Colon (tissue), 2 donors: ENCODE measurements around the gene SP9.

ENCODE experiments used
- FAIRE-seq: peaks from 2 replicates; lab custom pipeline; 2012; peaks lifted over from hg19 to GRCh38; lab: Jason Lieb, UNC
- donor health status: control.
- donor health status: control.

Gene SP9

DNA sequence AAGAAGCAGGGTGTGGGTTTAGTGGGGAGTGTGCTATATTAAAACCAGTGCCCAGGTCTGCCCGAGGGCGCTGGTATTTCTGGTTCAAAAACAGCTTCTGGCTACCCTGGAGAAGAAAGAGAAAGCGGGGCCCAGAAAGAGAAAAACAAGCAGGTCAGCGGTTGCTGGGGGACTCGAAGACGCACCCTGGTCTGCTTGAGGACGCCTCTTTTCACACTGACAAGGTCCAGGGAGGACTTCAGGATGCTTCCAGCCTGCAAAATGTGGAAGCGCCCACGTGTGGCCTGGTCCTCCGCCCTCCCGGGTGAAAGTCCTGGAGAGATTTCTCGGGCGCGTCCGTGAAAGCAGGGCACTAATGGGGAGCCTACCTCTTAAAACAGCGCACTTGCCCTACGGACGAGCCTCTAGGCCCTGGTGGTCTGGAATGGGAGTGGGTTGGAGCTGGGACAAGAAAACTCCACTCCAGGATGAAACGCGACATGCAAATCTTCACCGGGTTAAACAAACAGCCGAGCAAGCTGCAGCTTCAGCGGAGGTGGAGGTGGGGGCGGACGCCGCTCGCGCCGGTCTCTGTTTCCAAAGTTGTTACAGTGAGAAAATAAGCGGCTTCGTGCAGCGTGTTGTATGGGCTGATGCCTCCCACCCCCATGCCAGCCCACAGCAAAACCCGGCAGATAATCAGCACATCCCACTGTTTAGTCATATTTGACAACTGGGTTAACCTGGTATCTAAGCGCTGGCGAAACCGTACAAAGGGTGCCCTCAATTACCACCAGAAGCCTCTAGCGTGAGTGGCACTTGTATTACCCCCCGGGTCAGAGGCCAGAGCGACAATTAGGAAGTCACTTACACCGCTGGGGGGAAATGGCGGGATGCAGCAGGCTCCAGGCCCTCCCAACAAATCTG, 1.1 kb upstream of the SP9 start:
- no peak for FAIRE-seq

DNA sequence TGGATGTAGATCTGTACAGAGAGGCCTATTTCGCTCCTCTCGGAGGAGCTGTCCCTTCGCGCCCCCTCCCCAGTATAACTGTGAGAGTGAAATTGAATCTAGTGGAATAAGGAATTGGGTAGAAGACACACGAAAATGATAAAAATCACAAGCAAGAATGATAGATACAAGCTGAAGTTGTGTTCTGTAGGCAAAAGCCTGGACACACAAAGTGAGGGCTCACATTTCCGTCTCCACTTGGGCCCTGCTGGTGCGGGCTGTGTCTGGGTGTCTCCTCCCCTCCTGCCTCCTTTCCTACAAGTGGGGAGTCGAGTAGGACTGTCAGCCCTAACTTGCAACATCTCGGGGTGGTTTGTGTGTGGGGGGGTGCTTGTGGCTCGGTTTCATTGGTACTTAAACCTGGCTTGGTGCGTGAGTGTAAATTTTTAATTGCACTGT, 457 bp upstream of the SP9 start:
- FAIRE-seq: no peak

DNA sequence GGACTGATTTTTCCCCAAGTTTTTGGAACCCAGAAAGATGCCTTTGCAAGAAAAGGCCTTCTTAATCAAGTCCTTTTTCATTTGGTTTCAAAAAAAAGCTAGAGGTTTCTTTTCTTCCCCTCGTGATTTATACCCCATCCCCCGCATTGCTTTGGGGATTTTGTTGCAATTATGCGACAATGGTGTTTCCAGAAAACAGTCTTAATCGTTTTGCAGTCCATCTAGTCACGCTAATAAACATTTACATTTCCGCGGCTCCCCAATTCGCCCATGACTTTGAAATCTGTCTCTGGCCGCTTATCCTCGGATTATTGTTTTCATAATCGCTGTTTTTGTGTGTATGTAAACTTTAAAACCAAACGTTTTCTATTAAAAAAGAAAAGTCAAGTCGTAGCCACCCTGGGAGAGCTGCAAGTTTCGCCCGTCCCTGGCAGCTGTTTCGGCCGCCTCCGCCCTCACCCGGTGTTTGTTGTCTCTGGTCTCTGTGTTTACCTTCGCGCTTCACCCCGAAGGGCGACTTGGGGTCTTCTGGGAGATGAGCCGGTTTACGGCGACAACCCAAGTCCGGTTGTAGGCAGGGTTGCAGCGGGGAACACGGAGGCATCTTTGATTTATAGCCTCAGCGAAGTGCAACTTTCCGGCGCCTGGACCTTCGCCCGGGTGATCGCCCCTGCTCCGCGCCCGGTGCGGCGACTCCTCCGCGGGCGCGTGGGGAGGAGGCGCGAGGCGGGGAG, 667 bp downstream of the SP9 start:
- no peak for FAIRE-seq

DNA sequence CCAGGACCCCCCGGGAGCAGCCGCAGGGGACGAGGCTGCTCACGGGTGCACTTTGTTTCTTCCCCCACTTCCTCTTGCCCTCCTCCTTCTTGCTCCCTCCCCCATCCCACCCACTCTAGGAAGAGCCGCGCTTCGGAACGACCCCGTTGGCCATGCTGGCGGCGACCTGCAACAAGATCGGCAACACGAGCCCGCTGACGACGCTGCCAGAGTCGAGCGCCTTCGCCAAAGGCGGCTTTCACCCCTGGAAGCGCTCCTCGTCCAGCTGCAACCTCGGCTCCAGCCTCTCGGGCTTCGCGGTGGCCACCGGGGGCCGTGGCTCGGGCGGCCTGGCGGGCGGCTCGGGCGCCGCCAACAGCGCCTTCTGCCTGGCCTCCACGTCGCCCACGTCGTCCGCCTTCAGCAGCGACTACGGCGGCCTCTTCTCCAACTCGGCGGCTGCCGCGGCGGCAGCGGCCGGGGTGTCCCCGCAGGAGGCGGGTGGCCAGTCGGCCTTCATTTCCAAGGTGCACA, 1.3 kb downstream of the SP9 start:
- no peak for FAIRE-seq

DNA sequence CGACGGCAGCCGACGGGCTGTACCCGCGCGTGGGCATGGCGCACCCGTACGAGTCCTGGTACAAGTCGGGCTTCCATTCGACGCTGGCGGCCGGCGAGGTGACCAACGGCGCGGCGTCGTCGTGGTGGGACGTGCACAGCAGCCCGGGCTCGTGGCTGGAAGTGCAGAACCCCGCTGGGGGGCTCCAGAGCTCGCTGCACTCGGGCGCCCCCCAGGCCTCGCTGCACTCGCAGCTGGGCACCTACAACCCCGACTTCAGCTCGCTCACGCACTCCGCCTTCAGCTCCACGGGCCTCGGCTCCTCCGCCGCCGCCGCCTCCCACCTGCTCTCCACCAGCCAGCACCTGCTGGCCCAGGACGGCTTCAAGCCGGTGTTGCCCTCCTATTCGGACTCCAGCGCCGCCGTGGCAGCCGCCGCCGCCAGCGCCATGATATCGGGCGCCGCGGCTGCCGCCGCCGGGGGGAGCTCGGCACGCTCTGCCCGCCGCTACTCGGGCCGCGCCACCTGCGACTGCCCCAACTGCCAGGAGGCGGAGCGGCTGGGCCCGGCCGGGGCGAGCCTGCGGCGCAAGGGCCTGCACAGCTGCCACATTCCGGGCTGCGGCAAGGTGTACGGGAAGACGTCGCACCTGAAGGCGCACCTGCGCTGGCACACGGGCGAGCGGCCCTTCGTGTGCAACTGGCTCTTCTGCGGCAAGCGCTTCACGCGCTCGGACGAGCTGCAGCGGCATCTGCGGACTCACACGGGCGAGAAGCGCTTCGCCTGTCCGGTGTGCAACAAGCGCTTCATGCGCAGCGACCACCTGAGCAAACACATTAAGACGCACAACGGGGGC, 2.0 kb downstream of the SP9 start:
- FAIRE-seq: no peak

DNA sequence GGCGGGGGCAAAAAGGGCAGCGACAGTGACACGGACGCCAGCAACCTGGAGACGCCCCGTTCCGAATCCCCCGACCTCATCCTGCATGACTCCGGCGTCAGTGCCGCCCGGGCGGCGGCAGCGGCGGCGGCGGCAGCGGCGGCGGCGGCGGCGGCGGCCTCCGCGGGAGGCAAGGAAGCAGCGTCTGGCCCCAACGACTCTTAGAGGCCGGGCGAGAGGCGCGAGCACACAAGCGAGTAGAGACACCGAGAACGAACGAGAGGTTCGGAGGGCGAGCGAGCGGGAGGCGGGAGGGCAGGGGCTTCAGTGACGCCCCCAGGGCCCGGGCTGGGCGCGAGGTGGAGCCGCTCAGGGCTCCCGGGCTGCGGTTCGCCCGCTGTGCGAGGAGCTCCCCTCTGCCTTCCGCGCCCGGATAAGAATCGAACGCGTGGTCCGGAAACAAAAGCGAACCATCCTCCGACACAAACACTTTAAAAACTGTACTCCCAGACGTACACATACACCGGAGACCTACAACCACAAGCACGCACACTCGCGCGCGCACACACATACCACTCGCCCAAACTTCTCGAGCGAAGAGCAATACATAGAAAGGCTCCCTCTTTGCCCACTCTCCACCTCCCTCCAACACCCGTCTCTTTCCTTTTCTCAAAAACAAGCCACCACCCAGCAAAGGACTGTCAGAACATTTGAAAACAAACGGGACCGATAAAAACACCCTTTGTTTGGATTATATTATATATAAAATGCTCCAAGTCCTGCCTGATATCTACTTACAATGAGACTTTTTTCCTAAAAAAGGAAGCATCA, 2.8 kb downstream of the SP9 start:
- no peak for FAIRE-seq

DNA sequence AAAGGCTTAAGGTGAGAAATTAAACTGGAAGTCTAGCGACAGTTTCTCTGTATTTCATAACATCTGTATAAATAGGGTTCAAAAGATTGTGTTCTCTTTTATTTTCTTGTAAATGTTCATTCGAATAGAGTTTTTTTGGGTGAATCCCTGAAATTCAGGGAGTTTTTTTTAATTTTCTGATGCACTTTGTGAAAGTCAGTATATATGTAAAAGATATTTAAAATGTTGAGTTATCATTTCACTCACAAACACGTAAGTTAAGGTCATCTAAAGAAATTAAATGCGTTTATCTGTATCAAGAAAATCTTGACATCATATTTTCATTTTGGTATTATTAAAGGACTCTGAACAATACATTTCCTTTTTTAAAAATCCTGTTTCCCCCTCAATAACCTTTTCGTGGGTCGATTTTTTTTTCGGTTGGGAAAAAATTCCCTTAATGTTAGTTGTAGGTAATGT, 3.4 kb downstream of the SP9 start:
- no peak for FAIRE-seq

DNA sequence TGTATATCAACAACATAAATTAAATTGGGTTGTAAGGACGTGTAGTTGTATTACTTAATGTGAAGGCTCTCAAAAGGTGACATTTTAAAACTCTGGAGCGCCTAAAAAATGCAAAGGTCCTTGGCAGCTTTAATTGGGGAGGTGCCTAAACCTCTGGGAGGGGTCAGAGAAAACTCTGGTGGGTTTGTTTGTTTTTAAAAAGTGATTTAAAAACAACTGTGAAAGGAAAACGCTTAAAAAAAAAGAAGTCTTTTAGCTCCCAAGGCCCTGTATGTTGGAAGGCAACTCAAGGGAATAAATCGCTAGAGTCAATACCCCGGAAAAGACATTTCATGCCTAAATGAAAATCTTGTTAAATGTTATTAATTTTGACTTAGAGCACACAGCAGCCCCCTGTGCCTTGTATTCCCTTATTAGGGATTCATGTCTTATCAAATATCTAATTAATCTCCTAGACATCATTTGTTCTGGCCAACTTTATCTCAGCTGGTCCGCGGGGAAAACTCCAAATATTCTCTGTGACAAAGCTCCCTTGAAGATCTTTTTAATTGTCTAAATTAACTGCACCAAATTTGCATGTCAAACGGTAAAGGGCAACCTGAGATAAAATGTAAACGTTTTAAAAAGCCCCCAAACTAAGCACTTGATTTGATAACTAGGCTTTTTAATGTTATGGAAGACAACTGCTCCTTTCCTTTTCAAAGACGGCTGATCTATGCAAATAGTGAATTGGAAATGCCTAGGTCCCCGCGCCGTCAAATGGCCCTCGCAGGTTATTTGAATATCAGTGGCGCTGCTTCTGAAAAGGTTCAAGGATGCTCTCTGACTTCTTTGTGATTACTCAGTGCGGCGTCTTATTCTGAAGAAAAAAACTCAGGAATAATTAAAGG, 4.2 kb downstream of the SP9 start:
- FAIRE-seq: no peak

DNA sequence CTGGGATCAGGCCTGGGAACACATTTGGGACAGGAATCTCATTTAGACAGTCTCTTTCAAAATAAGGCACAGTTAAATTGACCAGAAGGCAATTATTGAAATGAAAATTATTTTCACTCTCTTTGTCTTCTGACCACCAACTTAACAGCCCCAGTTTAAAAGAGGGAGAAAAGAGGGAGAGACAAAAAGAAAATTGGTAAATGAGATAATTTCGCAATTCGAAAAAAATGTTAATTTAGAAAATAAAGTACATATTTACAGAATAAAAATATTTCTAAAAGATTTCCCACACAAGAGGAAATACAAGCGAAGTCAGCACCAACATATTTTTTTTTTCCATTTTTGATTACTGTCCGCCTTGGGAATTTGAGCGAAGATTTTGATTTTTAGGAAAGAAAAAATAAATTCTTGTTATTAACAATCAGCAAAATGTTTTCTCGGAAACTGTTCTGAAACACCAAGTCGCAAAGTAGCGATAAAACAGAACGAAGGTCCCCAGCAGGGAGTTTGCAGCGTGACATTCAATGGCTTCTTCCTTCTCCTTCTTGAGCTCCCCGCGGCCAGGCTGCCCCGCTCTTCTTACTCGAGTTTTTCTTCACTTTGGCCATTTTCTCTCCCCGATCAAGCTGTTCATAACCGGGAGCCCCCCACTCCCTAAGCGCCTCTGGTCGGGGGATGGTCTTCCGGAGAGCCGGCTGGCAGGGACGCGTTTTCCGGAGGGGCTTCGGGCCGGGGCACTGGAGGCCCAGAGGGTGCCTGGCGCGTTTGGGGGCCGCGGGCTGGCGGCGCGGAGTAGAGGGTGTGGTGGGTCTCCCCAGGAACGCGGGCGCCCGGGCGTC, 5.0 kb downstream of the SP9 start:
- FAIRE-seq: no peak

DNA sequence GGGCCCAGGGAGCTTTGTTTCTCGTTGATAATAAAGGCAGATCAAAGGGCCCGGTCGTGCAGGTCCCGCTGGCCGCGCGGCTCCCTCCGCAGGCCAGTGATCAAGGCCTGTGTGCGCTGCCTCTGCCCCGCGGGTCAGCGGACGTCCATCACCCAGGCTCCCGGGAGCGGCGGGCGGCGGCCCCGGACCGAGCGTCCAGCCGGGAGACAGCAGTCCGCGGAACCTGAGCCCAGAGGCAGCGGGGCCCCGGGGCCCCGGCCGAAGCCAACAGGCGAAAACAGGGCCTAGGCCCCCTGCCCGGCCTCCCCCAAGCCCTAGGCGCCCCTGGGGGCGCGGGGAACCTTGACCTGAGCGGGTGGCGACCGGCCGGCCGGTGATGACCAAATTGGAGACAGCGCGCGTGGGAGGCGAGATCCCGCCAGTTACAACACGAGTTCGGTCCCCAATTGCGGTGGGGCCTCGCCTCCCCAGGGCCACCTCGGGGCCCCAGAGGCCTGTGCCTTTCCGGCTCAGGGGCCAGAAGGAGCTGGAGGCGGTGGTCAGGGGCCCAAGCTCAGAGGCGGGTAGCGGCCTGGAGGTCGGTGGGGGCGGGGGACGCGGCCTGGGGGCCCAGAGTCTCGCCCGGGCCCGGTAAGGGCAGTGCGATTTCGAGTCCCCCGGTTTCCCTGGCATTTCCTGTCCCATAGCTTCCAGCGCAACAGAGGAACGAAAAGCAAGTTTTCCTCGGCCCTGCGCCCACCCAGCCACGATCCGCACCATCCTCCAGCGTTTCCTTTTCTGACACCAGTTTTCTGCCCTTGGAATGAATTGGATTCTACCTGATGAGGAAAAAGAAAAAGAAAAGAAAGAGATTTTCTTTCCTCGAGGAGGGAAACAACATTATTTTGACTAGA, 5.9 kb downstream of the SP9 start:
- no peak for FAIRE-seq

DNA sequence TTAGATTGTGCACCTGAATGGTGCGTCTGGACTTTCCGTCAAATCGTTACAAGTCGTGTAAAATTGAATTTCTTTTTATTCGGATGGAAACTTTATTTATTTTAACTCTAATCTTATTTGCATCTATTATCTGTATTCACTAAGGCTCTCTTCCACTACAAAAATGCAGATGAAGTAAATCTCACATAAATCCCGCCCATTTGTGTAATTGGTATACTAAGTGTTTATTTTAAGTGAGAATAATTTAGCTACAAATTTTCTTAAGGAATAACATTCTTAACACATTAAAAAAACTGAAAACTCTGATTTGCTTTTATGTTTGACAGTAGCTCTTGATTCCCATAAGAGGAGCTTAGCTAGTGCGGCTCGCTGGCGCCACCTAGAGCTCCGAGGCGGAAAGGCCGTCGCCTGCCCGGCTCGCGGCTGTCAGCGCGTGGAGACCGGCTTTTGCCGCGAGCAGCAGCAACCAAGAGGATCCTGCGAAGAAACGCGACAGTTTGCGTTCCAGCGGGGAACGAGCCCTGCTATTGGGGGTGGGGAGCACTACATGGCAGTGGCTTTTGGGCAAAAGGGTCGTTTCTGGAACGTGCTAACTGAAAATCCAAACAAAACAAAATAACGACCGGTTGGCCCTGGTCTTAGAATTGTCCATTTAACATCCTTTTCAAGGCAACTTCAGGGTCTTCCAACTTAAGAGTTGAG, 6.7 kb downstream of the SP9 start:
- FAIRE-seq: no peak

DNA sequence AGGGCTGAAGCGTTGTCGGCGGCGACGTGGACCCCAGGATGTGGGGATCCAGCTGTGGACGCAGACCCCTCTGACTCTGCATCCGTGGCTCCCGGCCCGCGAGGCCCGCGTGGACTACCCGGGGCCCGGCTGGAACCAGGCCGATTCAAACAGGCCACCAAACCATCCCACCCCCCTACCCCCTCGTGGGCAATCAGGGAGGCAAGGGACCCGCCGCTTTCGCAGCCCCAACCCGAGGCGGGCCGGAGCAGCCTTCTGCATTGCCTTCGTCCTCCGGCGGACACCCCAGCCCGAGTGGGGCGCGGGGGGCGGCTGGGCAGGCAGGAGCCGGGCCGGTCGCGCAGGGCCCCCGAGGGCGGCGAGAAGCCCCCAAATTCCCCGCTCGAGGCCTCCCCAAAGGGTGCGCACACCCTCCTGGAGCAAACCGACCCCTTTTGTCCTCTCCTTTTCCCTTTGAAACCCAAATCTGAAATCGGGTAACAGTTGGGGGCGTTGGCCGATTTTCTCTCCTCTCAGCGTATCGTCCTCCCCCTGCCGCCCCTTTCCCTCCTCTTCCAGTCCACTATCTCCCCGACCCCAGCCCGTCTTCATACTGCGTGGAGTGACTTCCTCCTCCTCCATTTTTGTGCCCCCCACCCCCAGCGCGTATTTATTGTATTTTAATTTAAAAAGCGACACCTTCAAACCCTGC, 7.4 kb downstream of the SP9 start:
- no peak for FAIRE-seq

DNA sequence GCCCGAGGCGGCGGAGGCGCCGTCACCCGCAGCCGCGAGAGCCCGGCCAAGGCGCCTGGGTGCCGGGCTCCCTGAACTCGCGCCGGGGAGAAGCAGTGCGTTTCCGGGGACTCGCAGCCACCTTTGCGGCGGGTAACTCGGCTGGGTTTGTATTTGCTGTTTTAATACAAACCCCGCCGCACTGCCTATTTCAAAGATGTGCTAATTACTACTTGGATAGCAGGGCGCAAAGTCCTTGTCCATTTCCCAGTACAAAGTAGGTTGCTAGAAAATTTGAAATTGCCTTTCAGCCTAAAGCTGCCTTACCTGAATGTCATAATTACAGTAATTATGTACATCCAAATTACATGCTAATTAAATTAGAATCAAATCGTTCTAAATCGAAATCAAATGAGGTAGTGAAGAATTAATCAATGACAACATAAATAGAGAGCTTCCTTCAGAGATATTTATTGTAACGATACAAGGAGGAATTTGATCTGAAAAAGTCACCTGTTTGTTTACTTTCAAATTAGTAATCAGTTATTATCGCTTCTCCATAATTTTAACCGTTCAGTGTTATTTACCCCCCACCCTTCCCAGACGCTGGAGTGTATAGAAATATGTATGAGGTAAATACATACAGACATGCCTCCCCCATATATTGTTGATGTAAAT, 8.1 kb downstream of the SP9 start:
- FAIRE-seq: no peak

DNA sequence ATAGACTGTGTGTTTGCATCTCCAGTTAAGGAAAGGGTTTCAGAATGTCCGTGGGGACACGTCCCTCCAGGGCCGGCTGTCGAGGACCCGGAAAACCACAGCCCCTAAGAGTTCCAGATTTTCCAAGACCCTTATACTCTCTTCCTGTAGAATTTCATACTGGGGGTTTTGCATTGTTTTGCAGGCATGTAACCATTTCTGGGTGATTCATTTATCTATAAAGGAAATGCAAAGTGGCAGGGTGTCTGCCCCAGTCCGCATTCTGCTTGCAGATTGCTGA, 8.5 kb downstream of the SP9 start:
- no peak for FAIRE-seq

DNA sequence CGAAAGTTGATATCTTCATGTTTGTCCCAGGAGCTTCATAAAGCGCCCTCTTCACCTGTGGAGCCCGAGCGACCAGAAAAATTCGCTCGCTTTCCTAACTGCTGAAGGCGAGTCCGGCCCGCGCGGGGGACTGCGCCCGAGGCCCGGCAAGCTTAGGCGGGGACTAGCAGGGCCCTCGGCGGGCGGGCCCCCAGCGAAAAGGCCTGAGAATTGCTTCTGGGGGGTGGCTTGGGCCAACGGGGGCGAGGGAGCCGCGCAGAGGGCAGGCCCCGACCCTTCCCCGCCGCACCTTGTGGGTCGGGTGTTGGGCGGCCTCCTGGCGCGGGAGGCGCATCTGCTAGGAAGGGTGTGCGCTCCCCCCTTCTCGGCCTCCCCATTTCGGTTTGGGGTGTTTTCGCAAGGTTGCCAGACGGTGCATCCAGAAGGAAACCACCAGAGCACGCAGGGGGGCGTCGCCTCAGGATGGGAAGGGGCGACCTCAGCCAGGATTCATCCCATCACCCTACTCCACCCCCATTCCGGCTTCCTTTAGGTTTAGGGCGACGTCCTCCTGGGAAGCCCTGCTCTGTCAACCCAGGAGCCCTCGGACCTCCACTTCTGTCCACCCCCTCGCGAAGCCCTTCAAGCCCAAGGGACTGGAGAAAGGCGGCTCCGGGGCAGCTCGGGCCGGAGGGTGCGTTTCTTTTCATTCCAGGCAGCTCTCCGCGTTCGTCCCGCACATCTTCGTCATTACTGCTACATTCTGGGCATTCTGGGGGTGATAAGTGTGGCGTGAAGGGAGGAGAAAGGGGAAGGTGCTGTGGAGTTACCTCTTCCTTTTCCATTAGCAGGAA, 9.1 kb downstream of the SP9 start:
- FAIRE-seq: no peak
